OCI-LY1 (cell line): ENCODE measurements around the gene CLCNKB.

Experiments
- EZH2 ChIP-seq: fragments of 200-600 bp; sonication (generic), shearing (Covaris generic); IDR thresholded peaks from 2 replicates; pipeline ENCODE4 v1.8.0; 2017; ENCODE audit warnings: borderline replicate concordance, mixed run types, mild to moderate bottlenecking, antibody characterized with exemption, low read length, moderate library complexity, mixed read lengths
- TF ChIP-seq, protein P1 (sequence below): fragments of 200-600 bp; sonication (generic), shearing (Covaris generic); IDR thresholded peaks from 2 replicates; pipeline ENCODE4 v1.5.1; 2017; ENCODE audit warnings: mild to moderate bottlenecking, antibody characterized with exemption, low read length, moderate library complexity, mixed read lengths

DNA sequence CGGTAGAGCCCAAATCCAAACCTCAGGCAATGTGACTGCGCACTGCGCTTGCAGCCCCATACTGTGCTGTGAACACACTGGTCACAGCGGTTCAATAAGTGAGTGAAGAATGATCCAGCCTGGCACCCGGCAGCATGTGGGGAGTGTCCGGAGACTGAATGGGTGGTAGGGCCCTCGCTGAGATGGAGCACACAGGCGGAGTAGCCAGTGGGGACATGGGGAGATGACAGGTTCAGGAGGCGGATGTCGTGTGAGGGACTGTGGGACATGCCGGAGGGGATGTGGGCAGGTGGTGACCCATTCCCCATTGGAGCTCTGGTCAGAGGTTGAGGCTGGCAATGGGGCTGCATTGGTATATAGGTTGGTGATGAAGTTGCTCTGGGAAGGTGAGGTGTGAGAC lies 33.9 kb upstream of the CLCNKB start:
- TF ChIP-seq, protein P1, sequence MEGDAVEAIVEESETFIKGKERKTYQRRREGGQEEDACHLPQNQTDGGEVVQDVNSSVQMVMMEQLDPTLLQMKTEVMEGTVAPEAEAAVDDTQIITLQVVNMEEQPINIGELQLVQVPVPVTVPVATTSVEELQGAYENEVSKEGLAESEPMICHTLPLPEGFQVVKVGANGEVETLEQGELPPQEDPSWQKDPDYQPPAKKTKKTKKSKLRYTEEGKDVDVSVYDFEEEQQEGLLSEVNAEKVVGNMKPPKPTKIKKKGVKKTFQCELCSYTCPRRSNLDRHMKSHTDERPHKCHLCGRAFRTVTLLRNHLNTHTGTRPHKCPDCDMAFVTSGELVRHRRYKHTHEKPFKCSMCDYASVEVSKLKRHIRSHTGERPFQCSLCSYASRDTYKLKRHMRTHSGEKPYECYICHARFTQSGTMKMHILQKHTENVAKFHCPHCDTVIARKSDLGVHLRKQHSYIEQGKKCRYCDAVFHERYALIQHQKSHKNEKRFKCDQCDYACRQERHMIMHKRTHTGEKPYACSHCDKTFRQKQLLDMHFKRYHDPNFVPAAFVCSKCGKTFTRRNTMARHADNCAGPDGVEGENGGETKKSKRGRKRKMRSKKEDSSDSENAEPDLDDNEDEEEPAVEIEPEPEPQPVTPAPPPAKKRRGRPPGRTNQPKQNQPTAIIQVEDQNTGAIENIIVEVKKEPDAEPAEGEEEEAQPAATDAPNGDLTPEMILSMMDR, result no peak
- no peak for TF ChIP-seq EZH2
